K562 (cell line): ENCODE measurements around the gene PLCB1.

Experiments used
- MAFK ChIP-seq: IDR thresholded peaks from 2 replicates; pipeline ENCODE4 v1.6.1; 2011; ENCODE audit warnings: low read length, improper control_type of control experiment
- ZBTB40 ChIP-seq, 2 experiments: fragments of 450-650 bp in 1 of 2; sonication (generic) in 1 of 2; formaldehyde crosslinking in 1 of 2; IDR thresholded peaks; 2 replicates each; pipeline versions ENCODE4 v1.7.1 to v1.9.0; 2016 to 2022; ENCODE audit warnings: inconsistent platforms in 1 of 2, mild to moderate bottlenecking in 1 of 2, missing genetic modification reagents in 1 of 2

GRCh38 chr20:8317448-8317847, 185.4 kb downstream of the PLCB1 start:
- no peak for TF ChIP-seq MAFK
- no peak for TF ChIP-seq ZBTB40 (IDR thresholded peaks at IDR 0.05)
- TF ChIP-seq ZBTB40 (CRISPR knock-in tag; IDR thresholded peaks at IDR 0.05) = no peak
